RWPE1 (cell line): ENCODE measurements around the gene GPR107.

ENCODE experiments used
- CTCF ChIA-PET: fragments of 350-600 bp; sonication (Branson Sonifier 250); formaldehyde crosslinking; extraction: SDS; loops from one replicate; lab custom pipeline; 2021; lab: Yijun Ruan, JAX
- POLR2A ChIA-PET: fragments of 400-600 bp; formaldehyde crosslinking; extraction: SDS; loops from one replicate; lab custom pipeline; 2020; ENCODE audit warnings: antibody characterized with exemption; ENCODE audit not compliant: low non-redundant PET; lab: Yijun Ruan, JAX
- DNase-seq: peaks from one replicate; pipeline ENCODE4 v3.0.0; 2012; ENCODE audit warnings: low spot score
- H3K27ac ChIP-seq: fragments of 450-650 bp; 2 replicates; pipeline ENCODE4 v1.5.1; 2017
- CTCF ChIP-seq: fragments of 450-650 bp; conservative IDR thresholded peaks from 2 replicates; pipeline ENCODE4 v1.5.1; 2017; ENCODE audit warnings: low read depth, mild to moderate bottlenecking

GPR107 gene

GRCh38 chr9:130060296-130060695, 6.6 kb downstream of the GPR107 start:
- no peak for TF ChIP-seq CTCF
- CTCF ChIA-PET = no interaction called here
- POLR2A ChIA-PET = no interaction called here
- H3K27ac ChIP-seq = no peak overlapping the region
- DNase-seq = no peak

GRCh38 chr9:130062750-130063149, 9.0 kb downstream of the GPR107 start:
- ChIA-PET POLR2A (no interaction called here), CTCF (interaction anchor here (0.6 kb wide), 1 partner anchor 370 kb away, joined by 5 read pairs; no protein-coding TSS in a partner anchor)
- DNase-seq = no peak
- H3K27ac ChIP-seq = no peak overlapping the region
- no peak for TF ChIP-seq CTCF

GRCh38 chr9:130064621-130065020, 10.9 kb downstream of the GPR107 start:
- no peak for TF ChIP-seq CTCF
- DNase-seq = no peak
- CTCF ChIA-PET = interaction anchor here (0.9 kb wide), 1 partner anchor 359 kb away, joined by 3 read pairs; no protein-coding TSS in a partner anchor
- POLR2A ChIA-PET = no interaction called here
- H3K27ac ChIP-seq = no peak overlapping the region

GRCh38 chr9:130069048-130069447, 15.3 kb downstream of the GPR107 start:
- ChIA-PET CTCF (interaction anchor here (0.5 to 2.2 kb wide), 2 partner anchors 133 to 184 kb away, joined by 4 to 5 read pairs; no protein-coding TSS in a partner anchor), POLR2A (interaction anchor here (0.5 to 0.6 kb wide), 2 partner anchors 22 to 949 kb away, joined by 3 read pairs; no protein-coding TSS in a partner anchor)
- DNase-seq = no peak
- peak overlapping the region; percentile 62 for H3K27ac ChIP-seq
- TF ChIP-seq CTCF = no peak

DNA sequence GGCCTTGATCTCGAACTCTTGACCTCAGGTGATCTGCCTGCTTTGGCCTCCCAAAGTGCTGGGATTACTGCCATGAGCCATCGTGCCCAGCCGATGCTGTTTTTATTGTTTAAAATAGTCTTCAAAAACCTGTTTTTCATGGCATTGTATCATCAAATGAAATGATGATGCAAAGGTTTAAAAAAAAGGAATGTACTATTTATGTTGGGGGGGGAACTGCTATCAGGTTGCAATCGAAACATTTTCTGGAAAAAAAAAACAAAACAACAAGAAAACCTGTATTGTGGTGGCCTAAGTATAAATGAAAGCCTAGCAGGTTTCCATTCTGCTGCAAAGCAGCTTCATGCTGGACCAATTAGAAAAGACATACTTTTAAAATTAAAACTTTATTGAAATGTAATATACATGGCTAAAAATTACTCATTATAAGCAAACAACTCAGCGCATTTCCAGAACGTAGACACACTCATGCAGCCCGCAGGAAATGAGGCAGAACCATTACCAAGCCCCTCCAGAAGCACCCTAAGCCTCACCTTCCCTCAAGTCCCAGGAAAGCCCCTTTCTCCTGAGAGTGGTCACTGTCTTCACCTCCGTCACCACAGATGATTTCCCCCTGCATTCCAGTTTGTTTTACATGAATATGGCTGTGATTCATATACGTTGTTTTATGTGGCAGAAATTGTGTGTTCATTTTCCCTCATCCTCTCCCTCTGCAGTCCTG, 19.0 kb downstream of the GPR107 start:
- ChIA-PET CTCF (interaction anchor here (0.6 kb wide), 1 partner anchor 131 kb away, joined by 3 read pairs; no protein-coding TSS in a partner anchor), POLR2A (no interaction called here)
- DNase-seq = no peak
- no peak for TF ChIP-seq CTCF
- no peak overlapping the region for H3K27ac ChIP-seq

DNA sequence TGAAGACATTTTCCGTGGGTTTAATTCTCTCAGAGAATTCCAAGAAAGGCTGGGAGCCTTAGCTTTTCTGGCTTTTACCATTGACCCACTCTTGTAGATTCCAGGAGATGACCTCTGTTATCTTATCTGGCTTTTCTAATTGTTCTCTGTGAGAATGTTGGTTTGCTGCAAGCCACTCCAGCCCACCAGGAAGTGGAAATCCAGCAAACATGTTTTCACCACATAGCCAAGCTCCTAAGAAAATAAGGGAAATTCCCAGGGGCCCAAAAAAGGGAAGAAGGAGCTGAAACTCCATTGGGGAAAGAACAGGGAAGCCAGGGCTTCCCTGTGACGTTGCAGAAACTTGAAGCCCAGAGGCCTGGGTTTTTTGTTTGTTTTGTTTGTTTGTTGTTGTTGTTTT, 19.7 kb downstream of the GPR107 start:
- CTCF ChIA-PET = no interaction called here
- no peak for TF ChIP-seq CTCF
- DNase-seq = no peak
- peak overlapping the region; percentile 8; the same call in 1 of the 2 replicates for H3K27ac ChIP-seq
- POLR2A ChIA-PET = no interaction called here
